ENCODE measurements around the gene B9D2.

- no peak for TF ChIP-seq POLR2A (IDR thresholded peaks at IDR 0.05)
- TF ChIP-seq CTCF (IDR thresholded peaks at IDR 0.05) = no peak
These were observed 19.8 kb downstream of the B9D2 start for GRCh38 chr19:41344162-41344561.

Data from ovary (tissue), 3 donors.